HepG2 (cell line): Measurements from ENCODE around the gene HOXA11. TPM values are rescaled to one million over a fixed set of nuclear protein-coding genes. Genes with fewer than 3 reads are reported as not detected.

Source experiments
- ATAC-seq: fragments of 200-7000 bp; cut with Tn5 transposase; 3 replicates; pipeline ENCODE4 v1.9.1; 2020; ENCODE audit warnings: mild to moderate bottlenecking, moderate library complexity
- BruUV-seq: library from RNA; stranded (reverse); fragments of 400-500 nt; replicated peaks from 2 replicates; lab custom pipeline; 2021; lab: Mats Ljungman, UMichigan
- CTCF ChIA-PET: fragments of 300-600 bp; formaldehyde crosslinking; extraction: SDS; loops from one replicate; lab custom pipeline; 2021; ENCODE audit warnings: low total read pairs, inconsistent platforms, low intra/inter-chr PET ratio; lab: Yijun Ruan, JAX
- POLR2A ChIA-PET: fragments of 350-600 bp; sonication (Branson Sonifier 250); formaldehyde crosslinking; loops from one replicate; lab custom pipeline; 2020; ENCODE audit warnings: antibody characterized with exemption, inconsistent platforms; lab: Yijun Ruan, JAX
- DNase-seq: peaks from one replicate; pipeline ENCODE4 v3.0.0-alpha.2; 2015; ENCODE audit warnings: low spot score
- FAIRE-seq: peaks from 3 replicates; lab custom pipeline; 2011; peaks lifted over from hg19 to GRCh38; lab: Jason Lieb, UNC
- H2AFZ ChIP-seq: one replicate; pipeline ENCODE4 v1.6.1; 2011; ENCODE audit warnings: low read length, inconsistent platforms
- H3K27ac ChIP-seq: fragments of 300-600 bp; 3 replicates; pipeline ENCODE4 v1.8.0; 2011; ENCODE audit warnings: mixed run types, mild to moderate bottlenecking, mixed read lengths, low read length, inconsistent platforms; ENCODE audit not compliant: insufficient read depth; ENCODE audit errors: extremely low read length
- H3K27me3 ChIP-seq, 2 experiments: fragments of 200-600 bp in 1 of 2; 2 replicates in 1 of 2; 3 replicates in 1 of 2; pipeline versions ENCODE4 v1.6.0 to v1.8.0; 2011; ENCODE audit warnings: low read length in 2 of 2, mild to moderate bottlenecking in 2 of 2, moderate library complexity in 2 of 2, inconsistent platforms in 1 of 2; ENCODE audit not compliant: insufficient read depth in 2 of 2, control insufficient read depth in 1 of 2
- H3K36me3 ChIP-seq, 2 experiments: fragments of 200-600 bp in 1 of 2; replicated peaks in 1 of 2; 2 replicates in 1 of 2; 3 replicates in 1 of 2; pipeline versions ENCODE4 v1.5.1 to v1.8.0; 2011; ENCODE audit warnings: low read length in 2 of 2, inconsistent platforms in 1 of 2; ENCODE audit not compliant: insufficient read depth in 2 of 2, control insufficient read depth in 1 of 2
- H3K4me1 ChIP-seq: 2 replicates; pipeline ENCODE4 v1.5.1; 2012; ENCODE audit warnings: low read length, inconsistent platforms; ENCODE audit not compliant: insufficient read depth
- H3K4me2 ChIP-seq: 2 replicates; pipeline ENCODE4 v1.6.0; 2011; ENCODE audit warnings: low read depth, low read length, inconsistent platforms
- H3K4me3 ChIP-seq, 3 experiments: fragments of 200-600 bp in 1 of 3; sonication (generic), shearing (Covaris generic) in 1 of 3; replicated peaks in 1 of 3; 2 replicates each; pipeline ENCODE4 v1.5.1; 2011 to 2016; ENCODE audit warnings: low read length in 3 of 3, inconsistent platforms in 2 of 3, low read depth in 2 of 3, mild to moderate bottlenecking in 2 of 3, control low read depth in 1 of 3, mixed read lengths in 1 of 3; ENCODE audit not compliant: insufficient read depth in 1 of 3
- H3K79me2 ChIP-seq: one replicate; pipeline ENCODE4 v1.6.1; 2011; ENCODE audit warnings: low read length, inconsistent platforms; ENCODE audit not compliant: insufficient read depth
- H3K9ac ChIP-seq: 2 replicates; pipeline ENCODE4 v1.6.0; 2011; ENCODE audit warnings: mild to moderate bottlenecking, low read depth, low read length, inconsistent platforms; ENCODE audit not compliant: insufficient read depth
- H3K9me3 ChIP-seq: 2 replicates; pipeline ENCODE4 v1.5.1; 2012; ENCODE audit warnings: mild to moderate bottlenecking, low read length
- H4K20me1 ChIP-seq: 2 replicates; pipeline ENCODE4 v1.6.0; 2011; ENCODE audit warnings: inconsistent platforms, mild to moderate bottlenecking, low read length, moderate library complexity; ENCODE audit not compliant: insufficient read depth
- CSRNP2 ChIP-seq: sonication (generic); formaldehyde crosslinking; conservative IDR thresholded peaks from 2 replicates; pipeline ENCODE4 v1.8.0; 2022; ENCODE audit warnings: low read depth, missing genetic modification reagents
- EEA1 ChIP-seq: sonication (generic); formaldehyde crosslinking; IDR thresholded peaks from 2 replicates; pipeline ENCODE4 v1.5.1; 2020; ENCODE audit warnings: mild to moderate bottlenecking, missing genetic modification reagents, borderline replicate concordance
- JARID2 ChIP-seq: sonication (generic); formaldehyde crosslinking; IDR thresholded peaks from 2 replicates; pipeline ENCODE4 v1.8.1; 2023; ENCODE audit warnings: missing genetic modification reagents, inconsistent platforms; ENCODE audit not compliant: insufficient replicate concordance
- KDM4B ChIP-seq: sonication (generic); formaldehyde crosslinking; IDR thresholded peaks from 2 replicates; pipeline ENCODE4 v1.4.0; 2020; ENCODE audit warnings: missing genetic modification reagents
- SMAD9 ChIP-seq: sonication (generic); formaldehyde crosslinking; IDR thresholded peaks from 2 replicates; pipeline ENCODE4 v1.5.1; 2020; ENCODE audit warnings: mild to moderate bottlenecking, missing genetic modification reagents
- SP140L ChIP-seq: sonication (generic); formaldehyde crosslinking; IDR thresholded peaks from 2 replicates; pipeline ENCODE4 v1.4.0; 2020; ENCODE audit warnings: missing genetic modification reagents, borderline replicate concordance
- ZBTB4 ChIP-seq: sonication (generic); formaldehyde crosslinking; IDR thresholded peaks from 2 replicates; pipeline ENCODE4 v1.4.0; 2020; ENCODE audit warnings: missing genetic modification reagents, mild to moderate bottlenecking, borderline replicate concordance
- WGBS: methylation state at CpG from one replicate; pipeline ENCODE4 v1.1.6; 2017; ENCODE audit warnings: low lambda C conversion rate; 5-methylcytosine and 5-hydroxymethylcytosine counted together
- in situ Hi-C: cut with HindIII; loops from 2 replicates; pipeline ENCODE4 v1.10.0; 2017; ENCODE audit warnings: low pct_unique_long_range_greater_than_20kb; ENCODE audit not compliant: extremely low pct_ligation_motif_present
- intact Hi-C: fragments of 100-400 bp; cut with micrococcal nuclease; formaldehyde crosslinking; loops from one replicate; pipeline ENCODE4 v1.10.0; 2022; ENCODE audit not compliant: unreplicated experiment
- polyA plus RNA-seq, 8 experiments: library from polyadenylated mRNA; depleted of rRNA in 3 of 8; stranded (reverse) in 7 of 8; unstranded in 1 of 8; fragments of >200 nt; fragmentation: Illumina TruSeq in 4 of 8; extraction: Trizol in 4 of 8; gene quantifications; 2 replicates each; pipeline versions ENCODE4 v1.2.1 to v1.2.3, GENCODE V29; 2011 to 2016; ENCODE audit warnings: low read depth in 4 of 8, missing spikeins in 1 of 8, mixed read lengths in 1 of 8; ENCODE audit not compliant: insufficient read depth in 1 of 8
- total RNA-seq, 5 experiments: library from RNA; depleted of rRNA; stranded (reverse); fragments of >200 nt; fragmentation: Illumina TruSeq; extraction: Trizol; gene quantifications; 2 replicates each; pipeline ENCODE4 v1.2.3, GENCODE V29; 2016; ENCODE audit warnings: low read depth in 1 of 5

Gene HOXA11
- total and polyA plus RNA-seq, 2 of the 13 experiments (the other 11 are each of a cell fraction or from before 2014, with no cell fraction given), result not detected

- ATAC-seq (no peak), DNase-seq (no peak), FAIRE-seq (no peak)
- in situ Hi-C loops (loop anchor here (25.0 kb wide), 1 partner anchor 1064 kb away; no protein-coding TSS in a partner anchor), intact Hi-C loops (no loop called here)
- WGBS, result 59% methylated on average over 26 of the region's 27 CpGs
- Histone ChIP-seq H3K27ac (no peak overlapping the region), H3K4me3 (peak overlapping the region; percentile 80 to 88 (median 85); a peak in 5 of 6 replicates), H3K4me2 (peak overlapping the region; percentile 88), H3K9me3 (no peaks in the 10 kb centered on the region), H3K4me1 (peaks cover 51% of the 10 kb centered on the region), H3K27me3 (peaks cover 6 to 52% of the 10 kb centered on the region in 2 experiments), H3K9ac (no peak overlapping the region), H2AFZ (no peak overlapping the region), H3K79me2 (peaks cover 5% of the 10 kb centered on the region), H4K20me1 (no peaks in the 10 kb centered on the region), H3K36me3 (no peaks in the 10 kb centered on the region)
- TF ChIP-seq SMAD9, result no peak
- TF ChIP-seq SP140L, result no peak
- ChIA-PET CTCF (interaction anchor here (1.7 kb wide), 1 partner anchor 9 kb away, joined by 13 read pairs; no protein-coding TSS in a partner anchor), POLR2A (interaction anchor here (1.2 to 1.9 kb wide), 5 partner anchors 9 to 55 kb away, joined by 3 to 10 read pairs (median 6); partner anchors contain the start of gene HOXA4)
- BruUV-seq, result no TSS peak
These were observed 33.6 kb downstream of the HOXA11 start for GRCh38 chr7:27151341-27151930.

GRCh38 chr7:27150568-27151340, 34.3 kb downstream of the HOXA11 start:
- peak overlapping the region; percentile 47 for H3K27ac ChIP-seq
- no peaks in the 10 kb centered on the region for H4K20me1 ChIP-seq
- DNase-seq, result peak; percentile 42
- H3K36me3 ChIP-seq, result no peaks in the 10 kb centered on the region
- peak overlapping the region; percentile 80 to 88 (median 85) for H3K4me3 ChIP-seq
- no peaks in the 10 kb centered on the region for H3K9me3 ChIP-seq
- ChIA-PET POLR2A (interaction anchor here (1.2 to 1.9 kb wide), 7 partner anchors 9 to 286 kb away, joined by 3 to 10 read pairs (median 6); partner anchors contain the start of genes HOXA4 and SKAP2), CTCF (interaction anchor here (1.7 kb wide), 1 partner anchor 10 kb away, joined by 13 read pairs; no protein-coding TSS in a partner anchor)
- peaks cover 6 to 46% of the 10 kb centered on the region in 2 experiments for H3K27me3 ChIP-seq
- intact Hi-C loops (no loop called here), in situ Hi-C loops (loop anchor here (25.0 kb wide), 1 partner anchor 1063 kb away; no protein-coding TSS in a partner anchor)
- peak overlapping the region; percentile 76 for H3K9ac ChIP-seq
- peaks cover 5% of the 10 kb centered on the region for H3K79me2 ChIP-seq
- 17% methylated on average over 32 of the region's 58 CpGs for WGBS
- FAIRE-seq, result no peak
- peaks cover 47% of the 10 kb centered on the region for H3K4me1 ChIP-seq
- peak overlapping the region; percentile 88 for H3K4me2 ChIP-seq
- BruUV-seq, result no TSS peak
- peak; percentile 84 for ATAC-seq
- peak overlapping the region; percentile 89 for H2AFZ ChIP-seq
- TF ChIP-seq JARID2 (CRISPR knock-in tag), result peak; percentile 37
- 0 out of 2 replicates have a peak, but pooled peaks have one; percentile 62 for TF ChIP-seq EEA1 (CRISPR knock-in tag)
- TF ChIP-seq ZBTB4 (CRISPR knock-in tag), result no peak; the same call in 1 of the 2 replicates
- TF ChIP-seq KDM4B (CRISPR knock-in tag), result no peak
- no peak for TF ChIP-seq CSRNP2
